ENCODE data around the gene RPS15A.

Gene RPS15A

GRCh38 chr16:18789850-18790706 lies at the start of gene RPS15A:
Gene RPS15A, minus strand, starts transcription at chr16:18790334. Its CDS starts 1,221 bp downstream, at chr16:18789113.
- in situ Hi-C loops (cut with MboI; ENCODE audit: low sequenced_read_pairs), result no loop called here

GRCh38 chr16:18839555-18839954 lies 49.4 kb upstream of the RPS15A start:
- in situ Hi-C loops (cut with MboI; ENCODE audit: low sequenced_read_pairs), result no loop called here

GRCh38 chr16:18836702-18837101 lies 46.6 kb upstream of the RPS15A start:
- in situ Hi-C loops (cut with MboI; ENCODE audit: low sequenced_read_pairs), result no loop called here

- in situ Hi-C loops (cut with MboI; ENCODE audit: low sequenced_read_pairs), result no loop called here
Measured at GRCh38 chr16:18834864-18835263, 44.7 kb upstream of the RPS15A start.

GRCh38 chr16:18833707-18834505 lies 43.8 kb upstream of the RPS15A start:
- in situ Hi-C loops (cut with MboI; ENCODE audit: low sequenced_read_pairs), result no loop called here

- in situ Hi-C loops (cut with MboI; ENCODE audit: low sequenced_read_pairs), result no loop called here
Measured at GRCh38 chr16:18832613-18833012, 42.5 kb upstream of the RPS15A start.

- in situ Hi-C loops (cut with MboI; ENCODE audit: low sequenced_read_pairs), result no loop called here
Measured at GRCh38 chr16:18832006-18832405, 41.9 kb upstream of the RPS15A start.

GRCh38 chr16:18829251-18829650 lies 39.1 kb upstream of the RPS15A start:
- in situ Hi-C loops (cut with MboI; ENCODE audit: low sequenced_read_pairs), result no loop called here

GRCh38 chr16:18827890-18828289 lies 37.8 kb upstream of the RPS15A start:
- in situ Hi-C loops (cut with MboI; ENCODE audit: low sequenced_read_pairs), result no loop called here

- in situ Hi-C loops (cut with MboI; ENCODE audit: low sequenced_read_pairs), result no loop called here
Measured at GRCh38 chr16:18816286-18816685, 26.2 kb upstream of the RPS15A start.

GRCh38 chr16:18811925-18812324 lies 21.8 kb upstream of the RPS15A start:
- in situ Hi-C loops (cut with MboI; ENCODE audit: low sequenced_read_pairs), result no loop called here

- in situ Hi-C loops (cut with MboI; ENCODE audit: low sequenced_read_pairs), result no loop called here
Measured at GRCh38 chr16:18809165-18809564, 19.0 kb upstream of the RPS15A start.

- in situ Hi-C loops (cut with MboI; ENCODE audit: low sequenced_read_pairs), result no loop called here
Measured at GRCh38 chr16:18805257-18805773, 15.2 kb upstream of the RPS15A start.

GRCh38 chr16:18804540-18804939 lies 14.4 kb upstream of the RPS15A start:
- in situ Hi-C loops (cut with MboI; ENCODE audit: low sequenced_read_pairs), result no loop called here

- in situ Hi-C loops (cut with MboI; ENCODE audit: low sequenced_read_pairs), result no loop called here
Measured at GRCh38 chr16:18803569-18804462, 13.7 kb upstream of the RPS15A start.

- in situ Hi-C loops (cut with MboI; ENCODE audit: low sequenced_read_pairs), result no loop called here
Measured at GRCh38 chr16:18802767-18803343, 12.7 kb upstream of the RPS15A start.

GRCh38 chr16:18801145-18801972 lies 11.2 kb upstream of the RPS15A start, which contains the start of gene ARL6IP1:
Gene ARL6IP1, minus strand, starts transcription at chr16:18801549. Its CDS starts 83 bp downstream, at chr16:18801466.
- in situ Hi-C loops (cut with MboI; ENCODE audit: low sequenced_read_pairs), result no loop called here

GRCh38 chr16:18800775-18801144 lies 10.6 kb upstream of the RPS15A start:
- in situ Hi-C loops (cut with MboI; ENCODE audit: low sequenced_read_pairs), result no loop called here

- in situ Hi-C loops (cut with MboI; ENCODE audit: low sequenced_read_pairs), result no loop called here
Measured at GRCh38 chr16:18800293-18800692, 10.2 kb upstream of the RPS15A start.

Data from HL-60/S4 treated with phorbol 12-myristate 13-acetate at 8.2 ng/mL for 4 days and 3 days (cell line).